ENCODE data around the gene NCOA5.
A peak's percentile ranks its signal among the peaks of the same experiment; 100 is the strongest.

The NCOA5 gene

GRCh38 chr20:46088409-46089166, 1.2 kb downstream of the NCOA5 start:
- no peak for DNase-seq

DNA sequence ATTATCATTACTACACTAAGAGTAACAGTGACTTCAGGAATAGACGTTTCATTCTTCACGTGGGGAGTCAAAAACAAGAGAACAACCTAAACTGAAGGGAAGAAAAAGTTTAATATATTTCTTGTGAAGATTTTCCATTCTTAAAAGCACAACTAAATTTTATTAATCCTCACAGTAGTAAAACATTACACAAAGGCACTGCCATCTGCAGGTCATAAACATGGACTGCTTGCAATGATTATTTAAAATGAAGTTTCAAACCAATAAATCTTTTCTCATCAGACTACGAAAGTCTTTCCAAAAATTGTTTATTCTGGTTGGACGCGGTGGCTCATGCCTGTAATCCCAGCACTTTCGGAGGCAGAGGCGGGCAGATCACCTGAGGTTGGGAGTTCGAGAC, 2.6 kb downstream of the NCOA5 start:
- no peak for DNase-seq

DNA sequence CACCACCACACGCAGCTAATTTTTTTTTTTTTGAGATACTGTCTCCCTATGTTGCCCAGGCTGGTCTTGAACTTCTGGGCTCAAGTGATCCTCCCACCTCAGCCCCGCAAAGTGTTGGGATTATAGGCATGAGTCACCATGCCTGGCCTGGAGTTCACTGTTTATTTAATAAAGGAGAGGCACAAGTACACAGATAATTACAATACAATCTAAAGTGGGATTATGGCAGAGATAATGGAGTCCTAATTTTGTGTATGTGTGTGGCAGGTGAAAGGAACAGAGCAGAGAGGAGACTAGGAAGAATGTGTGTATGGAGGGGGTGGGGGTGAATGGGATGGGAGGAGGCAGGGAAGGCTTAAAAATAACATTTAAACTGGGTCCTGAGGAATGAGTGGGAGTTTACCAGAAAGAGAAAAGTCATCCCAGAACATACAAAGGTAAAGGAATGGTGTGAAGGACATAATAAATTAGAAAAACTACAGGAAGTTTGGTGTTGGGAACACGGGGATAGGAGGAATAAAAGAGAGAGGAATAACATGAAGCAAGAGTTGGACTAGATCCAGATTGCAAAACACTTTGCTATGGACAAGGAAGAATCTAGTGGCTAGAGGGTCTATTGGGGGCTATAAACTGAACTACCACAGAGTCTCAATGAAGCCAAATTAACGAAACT, 4.4 kb downstream of the NCOA5 start:
- peak; percentile 8 for DNase-seq

GRCh38 chr20:46084805-46085178, 5.0 kb downstream of the NCOA5 start:
- no peak for DNase-seq

DNA sequence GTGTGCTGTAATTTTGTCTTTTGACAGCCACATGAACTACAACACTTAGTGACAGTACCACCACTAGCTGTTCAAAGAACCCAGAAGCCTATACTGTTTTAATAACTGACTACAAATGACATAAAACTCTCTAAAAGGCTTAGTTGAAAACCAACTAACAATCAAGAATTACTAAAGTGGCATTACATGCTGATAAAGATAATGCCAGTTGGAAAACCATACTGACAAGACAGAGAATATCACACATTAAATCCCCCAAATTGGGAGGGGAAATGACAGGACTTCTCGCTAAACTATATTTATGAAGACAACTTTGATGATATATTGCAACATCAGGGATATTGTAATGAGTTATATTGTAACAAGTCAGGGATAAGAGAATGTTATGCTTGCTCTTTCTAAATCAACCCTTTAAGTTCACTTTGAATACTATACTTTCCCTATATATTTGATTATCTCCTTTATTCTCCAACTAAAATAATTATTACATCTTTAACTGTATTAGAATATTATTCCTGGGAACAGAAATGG, 6.2 kb downstream of the NCOA5 start:
- DNase-seq = no peak

- no peak for DNase-seq
Observed at GRCh38 chr20:46083101-46083500, 6.7 kb downstream of the NCOA5 start.

DNA sequence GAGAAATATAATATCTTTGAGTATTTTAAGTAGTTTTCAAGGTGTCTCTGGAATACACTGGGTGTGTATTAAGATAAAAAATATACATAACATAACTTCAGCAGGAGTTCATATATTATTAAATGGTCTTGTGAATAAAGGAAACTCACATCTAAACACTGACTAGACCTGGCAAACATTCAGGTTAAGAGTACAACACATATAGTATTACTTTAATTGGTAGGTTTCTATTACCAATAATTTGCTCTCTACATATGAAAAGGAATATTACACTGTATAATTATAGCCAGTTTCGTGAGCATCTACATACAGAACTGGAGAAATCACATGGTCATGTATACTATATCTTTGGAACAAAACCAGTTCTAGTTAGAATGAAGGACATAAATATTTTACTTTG, 8.7 kb downstream of the NCOA5 start:
- no peak for DNase-seq

DNA sequence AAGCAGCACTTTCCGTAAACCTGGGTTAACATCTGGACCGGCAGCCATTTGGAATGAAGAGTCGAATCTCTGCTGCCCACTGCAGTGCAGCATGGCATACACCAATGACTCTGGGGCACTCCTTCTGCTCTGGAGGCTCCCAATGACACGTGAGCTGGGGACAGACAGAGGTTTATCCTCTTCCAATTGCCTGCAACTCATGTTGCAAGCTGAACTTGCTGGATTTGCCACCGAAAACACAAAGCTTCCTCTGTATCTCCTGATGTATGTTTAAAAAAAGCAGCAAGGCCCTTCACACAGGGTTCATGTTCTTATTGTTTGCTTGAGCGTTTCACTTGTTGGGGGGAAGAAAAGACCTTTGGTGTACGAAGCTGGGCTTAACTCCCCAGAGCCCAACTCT, 10.8 kb downstream of the NCOA5 start:
- DNase-seq = no peak

GRCh38 chr20:46077642-46078305, 12.0 kb downstream of the NCOA5 start:
- no peak for DNase-seq

GRCh38 chr20:46076806-46077205, 13.0 kb downstream of the NCOA5 start:
- no peak for DNase-seq

GRCh38 chr20:46074006-46074405, 15.8 kb downstream of the NCOA5 start:
- DNase-seq = no peak

DNA sequence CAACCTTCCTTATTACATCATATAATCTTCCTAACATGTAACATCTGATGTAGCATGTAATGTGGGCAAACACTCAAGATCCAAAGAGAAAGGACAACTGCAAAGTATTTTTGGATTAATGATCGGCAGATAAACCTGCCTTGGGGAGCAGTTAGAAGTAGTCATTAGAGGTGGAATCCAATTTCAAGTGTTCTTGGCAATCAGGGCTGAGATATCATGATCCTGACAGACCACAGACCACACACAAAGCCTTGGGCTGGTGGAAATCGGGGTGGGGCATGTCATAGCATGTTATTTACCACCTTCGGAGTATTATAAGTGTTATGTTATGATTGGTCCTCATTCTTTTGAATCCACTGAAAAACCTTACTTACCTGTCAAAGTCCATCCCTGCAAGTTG, 16.3 kb downstream of the NCOA5 start:
- DNase-seq = no peak

DNA sequence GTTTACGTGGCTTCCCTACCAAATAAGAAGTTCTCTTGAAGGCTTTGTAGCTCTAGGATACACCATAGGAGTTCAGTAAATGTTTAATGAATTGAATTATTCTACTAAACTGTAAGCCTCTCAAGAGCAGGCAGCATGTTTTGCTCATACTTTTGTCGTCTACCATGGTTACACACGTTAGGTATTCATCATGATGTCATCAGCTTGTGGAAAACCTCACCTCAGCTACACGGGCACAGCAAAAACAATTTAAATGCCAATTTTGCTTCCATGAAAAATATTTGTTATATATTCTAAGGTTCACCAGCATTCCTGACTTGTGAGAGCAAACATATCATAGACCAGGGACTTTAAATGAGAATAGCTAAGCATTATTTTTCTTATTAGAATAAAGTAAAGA, 16.7 kb downstream of the NCOA5 start:
- no peak for DNase-seq

DNA sequence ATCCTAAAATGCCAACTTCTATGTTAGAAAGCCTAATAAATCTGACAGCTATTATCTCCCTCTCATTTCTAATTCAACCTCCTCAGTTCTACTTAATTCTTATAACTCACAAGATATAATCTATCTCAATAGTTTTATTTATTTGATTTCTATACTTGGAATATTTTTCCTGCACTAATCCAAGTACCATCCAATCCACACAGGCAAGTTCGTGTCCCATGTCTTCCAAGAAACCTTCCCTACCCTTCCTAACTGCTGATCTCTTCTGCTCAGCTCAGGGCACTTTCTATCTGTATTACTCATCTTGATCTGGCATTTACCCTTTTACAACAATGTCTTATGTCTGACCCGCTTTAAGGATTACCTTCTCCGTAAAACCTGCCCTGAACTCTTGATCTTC, 18.2 kb downstream of the NCOA5 start:
- DNase-seq = no peak

DNA sequence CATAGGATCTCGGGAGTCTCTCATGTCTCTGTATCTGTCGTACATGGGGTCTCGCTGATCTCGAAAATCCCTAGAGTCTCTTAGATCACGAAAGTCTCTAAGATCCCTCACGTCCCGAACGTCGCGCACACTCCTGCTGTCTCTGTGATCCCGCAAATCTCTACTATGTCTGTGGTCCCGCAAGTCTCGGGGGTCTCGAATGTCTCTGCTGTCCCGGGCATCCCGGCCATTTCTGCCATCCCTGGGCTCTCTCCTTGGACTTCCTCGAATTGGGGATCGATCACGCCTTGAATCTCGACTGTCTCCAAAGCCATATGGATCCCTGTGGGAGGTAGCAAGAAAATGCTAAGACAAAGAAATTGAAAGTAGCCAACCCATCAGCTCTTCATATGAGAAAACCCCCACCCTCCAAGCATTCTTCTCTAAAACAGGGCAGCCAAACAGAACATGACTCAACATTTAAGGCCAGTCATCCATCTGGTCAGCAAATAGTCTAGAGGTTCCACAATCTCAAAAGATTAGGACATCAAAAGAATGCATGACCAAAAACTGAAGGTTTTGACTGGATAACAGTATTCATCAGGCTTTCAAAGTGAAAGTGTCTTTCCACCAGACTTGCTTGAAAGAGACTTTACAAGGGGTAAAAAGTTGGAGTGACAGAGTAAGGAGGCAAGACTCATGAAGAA, 19.4 kb downstream of the NCOA5 start:
- DNase-seq = no peak

- no peak for DNase-seq
Observed at GRCh38 chr20:46065691-46066090, 24.1 kb downstream of the NCOA5 start.

DNA sequence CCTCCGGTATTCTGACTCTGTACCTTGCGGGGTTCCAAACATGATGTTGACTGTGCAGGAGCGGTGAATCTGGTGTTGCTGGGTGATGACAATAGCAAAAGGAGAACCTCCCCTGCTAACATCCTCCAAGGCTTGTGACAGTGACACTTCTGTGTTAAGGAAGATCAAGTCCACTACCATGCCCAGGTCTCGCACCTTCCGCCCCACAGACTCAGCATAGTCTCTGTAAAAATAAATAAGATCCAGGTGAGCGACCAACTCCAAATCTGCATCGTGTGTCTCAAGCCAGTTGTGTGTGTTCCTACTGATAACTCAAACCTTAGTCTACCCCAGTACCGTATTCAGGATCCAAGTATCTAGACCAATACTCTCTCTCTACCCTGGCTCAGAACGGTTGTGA, 24.8 kb downstream of the NCOA5 start:
- no peak for DNase-seq

GRCh38 chr20:46063652-46064054, 26.1 kb downstream of the NCOA5 start:
- no peak for DNase-seq

DNA sequence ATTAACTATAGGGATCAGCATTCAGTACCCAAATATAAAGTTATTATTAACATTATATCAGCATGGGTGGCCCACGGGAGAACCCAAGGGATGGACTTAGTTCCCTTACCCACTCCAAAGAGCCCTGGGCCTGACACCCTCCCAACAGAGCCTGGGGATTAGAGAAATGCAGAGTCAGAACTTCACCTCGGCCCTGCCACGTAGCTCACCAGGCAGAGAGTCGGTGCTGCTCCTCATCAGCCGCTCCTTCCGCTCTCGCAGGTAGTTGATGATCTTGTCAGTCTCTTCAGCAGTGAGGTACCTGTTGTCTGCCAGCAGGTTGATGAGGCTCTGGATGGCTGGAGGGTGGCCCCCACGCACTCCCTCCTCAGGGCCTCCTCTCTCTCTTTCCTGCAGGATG, 26.6 kb downstream of the NCOA5 start:
- no peak for DNase-seq

- DNase-seq = no peak
Observed at GRCh38 chr20:46062621-46063020, 27.1 kb downstream of the NCOA5 start.

GRCh38 chr20:46062151-46062550, 27.6 kb downstream of the NCOA5 start:
- DNase-seq = no peak

DNA sequence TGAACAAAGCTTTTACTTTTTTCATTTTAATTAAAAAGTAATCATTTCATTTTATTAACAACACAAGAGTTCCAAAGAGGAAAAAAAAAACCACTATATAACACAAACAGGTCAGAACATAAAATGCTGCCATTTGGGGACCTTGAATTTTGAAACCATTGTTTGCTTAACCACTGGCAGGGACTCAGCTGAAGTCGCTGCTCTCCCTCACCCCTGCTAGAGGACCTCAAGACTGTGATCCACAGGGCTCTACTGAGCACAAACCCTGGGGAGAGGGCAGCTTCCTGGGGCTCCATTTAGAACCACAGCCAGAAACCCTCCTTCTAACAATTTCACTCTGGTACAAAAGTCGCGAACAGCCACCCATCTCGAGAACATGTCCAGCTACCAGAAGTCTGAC, 28.8 kb downstream of the NCOA5 start:
- no peak for DNase-seq

GRCh38 chr20:46060301-46060881, 29.4 kb downstream of the NCOA5 start:
- no peak for DNase-seq
